Embryonic facial prominence (tissue), 1 donor: ENCODE data around the gene LY6G5C.

Experiments
- DNase-seq: peaks from one replicate; pipeline ENCODE4 v3.0.0-alpha.2; 2016; ENCODE audit errors: extremely low spot score

LY6G5C gene

DNA sequence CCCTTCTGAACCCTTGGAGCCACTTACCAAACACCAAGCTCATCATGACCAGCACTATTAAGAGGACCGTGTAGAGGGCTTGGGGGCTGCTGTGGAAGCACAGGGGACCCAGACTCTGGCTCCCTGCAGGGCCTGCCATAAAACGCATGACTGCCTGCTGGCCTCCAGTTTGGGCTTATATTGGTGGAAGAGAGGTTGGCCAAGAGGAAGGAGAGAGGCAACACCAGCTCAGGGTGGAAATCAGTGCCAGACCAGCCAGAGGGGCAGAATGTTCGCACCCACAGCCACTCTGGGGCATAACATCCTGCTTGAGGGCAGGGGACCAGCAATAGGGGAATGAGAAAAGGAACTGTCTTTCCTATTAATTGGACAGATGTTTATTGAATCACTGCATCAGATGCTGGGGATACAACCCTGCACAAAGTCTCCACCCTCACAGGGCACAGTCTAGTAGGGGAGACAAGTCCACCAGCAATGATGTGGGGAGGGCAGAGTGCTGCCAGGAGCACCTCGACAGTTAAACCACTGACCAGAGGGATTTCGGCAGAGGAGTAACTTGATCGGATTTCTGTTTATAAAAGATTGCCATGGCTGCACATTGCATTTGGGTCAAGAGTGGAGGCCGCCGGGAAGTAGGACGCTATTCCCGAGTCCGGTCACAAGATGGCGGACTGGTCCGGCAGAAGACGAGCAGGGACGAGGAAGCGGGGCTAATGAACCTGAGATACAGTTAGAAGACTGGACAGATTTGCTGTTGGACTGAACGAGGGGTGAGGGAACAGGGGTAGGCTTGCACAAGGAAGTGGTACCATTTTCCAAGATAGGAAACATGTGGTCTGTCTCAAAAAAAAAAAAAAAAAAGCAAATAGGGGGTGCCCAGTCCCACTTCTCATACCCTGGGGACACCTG lies at the start of gene LY6G5C:
Gene LY6G5C, minus strand, starts transcription at position 842 of the 909 bp plus-strand sequence. Its CDS starts 694 bp downstream, at position 148.
- peak; percentile 76 for DNase-seq

GRCh38 chr6:31729979-31730630 lies 49.2 kb upstream of the LY6G5C start:
- peak; percentile 79 for DNase-seq

GRCh38 chr6:31729515-31729978 lies 48.7 kb upstream of the LY6G5C start:
- peak; percentile 63 for DNase-seq

DNA sequence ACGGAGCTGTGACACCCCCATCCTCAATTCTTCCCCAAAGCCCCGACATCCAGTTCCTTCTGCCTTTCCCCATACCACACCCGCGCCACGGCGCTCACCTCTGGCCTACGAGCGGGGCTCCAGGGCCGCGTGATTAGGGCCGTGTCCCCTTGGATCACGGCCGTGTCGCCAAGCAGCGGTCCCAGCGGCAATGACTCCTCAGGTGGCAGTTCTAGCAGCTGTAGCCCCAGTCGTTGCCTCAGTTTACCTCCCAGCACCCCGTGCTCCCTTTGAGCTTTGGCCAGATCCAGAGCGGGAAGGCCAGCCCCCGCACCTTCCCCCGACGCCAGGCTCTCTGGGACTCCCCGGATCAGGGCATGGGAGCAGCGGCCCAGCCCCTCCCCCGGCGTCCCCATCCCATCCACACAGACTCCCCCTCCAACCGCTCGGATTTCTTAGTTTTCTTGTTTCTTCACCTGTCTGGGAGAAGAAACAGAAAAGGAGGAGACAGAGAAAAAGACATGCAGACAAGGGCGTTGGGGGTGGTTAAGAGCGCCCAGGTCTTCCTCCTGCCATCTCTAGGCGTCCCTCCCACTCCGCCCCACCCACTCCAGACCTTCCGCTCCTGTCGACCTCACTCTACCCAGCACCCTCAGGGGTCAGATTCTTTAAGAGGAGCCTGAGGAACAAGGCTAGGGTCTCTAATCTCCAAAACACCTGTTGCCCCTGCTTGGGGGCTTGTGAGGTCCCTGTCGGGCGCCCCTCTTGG lies 48.1 kb upstream of the LY6G5C start, which contains the start of gene DDAH2:
Gene DDAH2, minus strand, starts transcription at position 533 of the 748 bp plus-strand sequence. Its CDS starts 138 bp downstream, at position 395.
- no peak for DNase-seq

GRCh38 chr6:31727717-31728671 lies 47.1 kb upstream of the LY6G5C start:
- DNase-seq, result no peak

DNA sequence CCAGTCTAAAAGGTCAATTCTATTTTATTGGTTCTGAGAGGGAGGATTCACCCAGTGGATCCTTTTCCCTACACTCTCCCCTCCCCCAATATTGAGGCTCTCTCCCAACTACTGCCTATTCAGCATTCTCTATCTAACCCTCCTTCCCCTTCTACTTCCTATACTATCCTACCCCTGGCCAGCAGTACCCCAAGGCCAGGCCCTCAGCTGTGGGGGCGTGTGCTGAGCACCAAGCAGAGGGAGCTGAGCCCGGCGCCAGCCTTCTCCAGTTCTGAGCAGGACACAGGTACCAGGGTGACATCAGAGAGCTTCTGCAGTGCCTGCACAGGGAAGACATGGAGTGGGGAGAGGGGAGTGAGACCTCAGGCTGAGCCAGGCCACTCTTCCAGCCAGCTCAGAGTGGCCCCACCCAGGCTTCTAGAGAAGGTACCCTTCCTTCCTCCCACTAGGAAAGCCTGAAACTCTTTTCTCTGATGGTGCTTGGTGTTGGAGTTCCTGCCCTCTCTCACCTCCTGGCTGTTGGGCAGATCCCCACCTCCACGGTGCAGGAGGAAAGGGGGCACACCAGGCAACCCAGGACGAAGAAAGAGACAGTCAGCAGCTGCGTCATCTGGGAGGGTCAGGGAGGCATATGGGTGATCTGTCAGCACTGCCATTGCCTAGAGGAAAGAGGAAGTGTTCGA lies 46.3 kb upstream of the LY6G5C start:
- no peak for DNase-seq

DNA sequence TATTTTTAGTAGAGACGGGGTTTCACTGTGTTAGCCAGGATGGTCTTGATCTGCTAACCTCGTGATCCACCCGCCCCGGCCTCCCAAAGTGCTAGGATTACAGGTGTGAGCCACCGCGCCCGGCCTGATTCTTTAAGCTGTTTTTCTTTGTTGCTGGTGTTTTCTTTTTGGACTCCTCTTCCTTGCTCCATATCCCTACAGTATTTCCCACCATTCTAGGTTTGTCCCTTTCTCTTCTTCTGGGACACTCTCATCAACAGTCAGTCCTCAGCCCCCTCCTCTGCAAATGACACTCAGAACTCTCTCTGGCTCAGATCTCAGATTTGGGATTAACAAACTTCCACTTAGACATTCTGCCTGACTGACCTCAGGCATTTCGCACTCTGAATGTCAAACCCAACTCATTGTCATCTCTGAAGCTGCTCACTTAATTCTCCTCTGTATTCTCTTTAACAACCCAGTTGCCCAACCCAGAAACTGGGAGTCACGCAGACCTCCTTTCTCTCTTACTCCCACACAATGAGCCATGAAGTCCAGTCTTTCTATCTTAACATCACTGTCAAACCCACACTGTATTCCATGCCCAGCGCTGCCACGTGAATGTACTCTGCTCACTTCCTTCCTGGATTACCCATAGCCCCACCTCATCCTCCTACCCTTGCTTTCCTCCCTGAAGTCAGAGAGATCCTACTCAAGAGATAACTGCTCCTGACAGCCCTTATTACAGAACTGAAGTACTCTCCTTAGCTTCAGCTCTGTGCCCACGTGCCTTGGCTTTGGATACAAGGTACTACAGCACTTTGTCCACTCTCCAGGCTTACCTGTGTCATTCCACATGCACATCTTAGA lies 44.9 kb upstream of the LY6G5C start:
- DNase-seq, result no peak

DNA sequence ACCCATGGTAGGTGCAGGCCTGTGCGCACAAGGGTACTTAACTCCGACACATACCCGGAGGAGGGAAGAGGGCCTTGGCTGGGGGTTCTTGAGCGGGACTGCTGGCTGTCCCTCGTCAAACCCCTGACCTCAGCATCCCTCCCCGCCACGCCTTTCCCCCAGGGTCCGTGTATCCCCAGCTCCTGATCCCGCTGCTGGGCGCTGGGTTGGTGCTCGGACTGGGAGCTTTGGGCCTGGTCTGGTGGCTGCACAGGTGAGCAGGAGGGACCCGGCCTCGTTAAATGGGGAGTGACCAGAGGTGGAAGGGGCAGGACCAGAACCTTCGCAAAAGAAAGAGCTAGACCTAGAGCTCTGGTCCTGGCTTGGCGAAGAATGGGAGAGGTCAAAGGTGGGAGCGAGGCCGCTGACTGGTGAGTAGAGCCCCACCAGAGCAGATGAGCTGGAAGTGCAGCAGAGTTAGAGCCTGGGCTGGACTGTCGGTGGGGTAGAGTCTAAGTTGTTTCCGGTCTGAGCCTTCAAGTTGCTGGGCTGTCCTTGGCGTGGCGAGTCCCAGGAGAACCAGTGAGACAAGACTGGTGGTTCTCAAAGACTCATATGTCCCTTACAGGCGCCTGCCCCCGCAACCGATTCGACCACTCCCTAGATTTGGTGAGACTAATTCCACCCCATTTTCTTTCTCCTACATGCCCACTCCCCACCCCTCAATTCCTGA lies 43.3 kb upstream of the LY6G5C start:
- no peak for DNase-seq

DNA sequence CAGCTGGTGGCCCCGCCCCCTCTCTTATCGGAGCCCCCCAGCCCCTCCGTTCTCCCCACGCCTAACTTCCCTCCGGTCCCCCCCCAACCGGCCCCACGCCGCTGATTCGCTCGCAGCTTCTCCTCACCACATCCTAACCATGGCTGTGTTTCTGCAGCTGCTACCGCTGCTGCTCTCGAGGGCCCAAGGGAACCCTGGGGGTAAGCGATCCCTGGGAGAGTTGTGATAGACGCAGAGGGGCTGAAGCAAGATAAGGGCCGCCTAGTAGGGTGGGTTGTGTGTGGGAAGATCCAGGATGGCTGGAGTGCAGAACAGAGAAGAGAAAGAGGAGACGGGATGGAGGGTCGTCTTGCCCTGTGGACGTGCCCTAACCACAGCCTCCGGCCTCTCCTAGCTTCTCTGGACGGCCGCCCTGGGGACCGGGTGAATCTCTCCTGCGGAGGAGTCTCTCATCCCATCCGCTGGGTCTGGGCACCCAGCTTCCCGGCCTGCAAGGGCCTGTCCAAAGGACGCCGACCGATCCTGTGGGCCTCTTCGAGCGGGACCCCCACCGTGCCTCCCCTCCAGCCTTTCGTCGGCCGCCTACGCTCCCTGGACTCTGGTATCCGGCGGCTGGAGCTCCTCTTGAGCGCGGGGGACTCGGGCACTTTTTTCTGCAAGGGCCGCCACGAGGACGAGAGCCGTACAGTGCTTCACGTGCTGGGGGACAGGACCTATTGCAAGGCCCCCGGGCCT lies 42.5 kb upstream of the LY6G5C start, which contains the start of gene MPIG6B:
Gene MPIG6B, plus strand, starts transcription at position 129 of the 735 bp plus-strand sequence. Its CDS starts 11 bp downstream, at position 140.
- no peak for DNase-seq

GRCh38 chr6:31722173-31722572 lies 41.3 kb upstream of the LY6G5C start:
- no peak for DNase-seq

DNA sequence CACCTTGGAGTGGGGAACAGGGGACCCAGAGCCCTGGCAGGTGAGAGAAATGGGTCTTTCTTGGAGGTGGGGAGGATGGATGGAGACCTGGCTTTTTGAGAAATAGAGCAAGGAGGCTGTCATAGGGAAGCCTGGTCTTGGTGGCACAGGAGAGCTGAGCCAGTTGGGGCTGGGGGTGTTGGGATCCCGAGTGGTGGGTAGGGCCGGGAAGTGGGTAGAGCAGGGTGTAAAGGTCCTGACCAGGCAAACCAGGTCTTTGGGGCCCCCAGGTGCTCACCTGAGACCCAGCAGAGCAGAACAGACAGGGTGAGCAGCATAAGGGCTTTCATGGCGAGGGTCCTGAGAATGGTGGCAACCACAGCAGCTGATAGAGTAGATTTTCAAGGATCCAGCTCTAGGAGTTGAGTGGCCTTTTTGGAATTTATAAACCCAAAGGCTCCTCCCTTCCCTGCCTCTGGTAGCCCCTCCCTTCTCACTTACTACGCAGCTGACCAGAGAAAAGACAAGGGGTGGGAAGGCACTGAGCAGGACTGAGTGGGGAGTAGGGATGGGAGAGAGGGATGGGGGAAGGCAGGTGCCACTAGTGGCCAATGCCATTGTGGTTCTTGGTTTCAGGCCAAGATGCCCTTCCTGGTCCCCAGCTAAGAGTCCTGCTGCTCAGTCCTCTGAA lies 40.6 kb upstream of the LY6G5C start, which contains the start of gene LY6G6C:
Gene LY6G6C, minus strand, starts transcription at position 396 of the 670 bp plus-strand sequence. Its CDS starts 67 bp downstream, at position 329.
- DNase-seq, result no peak

DNA sequence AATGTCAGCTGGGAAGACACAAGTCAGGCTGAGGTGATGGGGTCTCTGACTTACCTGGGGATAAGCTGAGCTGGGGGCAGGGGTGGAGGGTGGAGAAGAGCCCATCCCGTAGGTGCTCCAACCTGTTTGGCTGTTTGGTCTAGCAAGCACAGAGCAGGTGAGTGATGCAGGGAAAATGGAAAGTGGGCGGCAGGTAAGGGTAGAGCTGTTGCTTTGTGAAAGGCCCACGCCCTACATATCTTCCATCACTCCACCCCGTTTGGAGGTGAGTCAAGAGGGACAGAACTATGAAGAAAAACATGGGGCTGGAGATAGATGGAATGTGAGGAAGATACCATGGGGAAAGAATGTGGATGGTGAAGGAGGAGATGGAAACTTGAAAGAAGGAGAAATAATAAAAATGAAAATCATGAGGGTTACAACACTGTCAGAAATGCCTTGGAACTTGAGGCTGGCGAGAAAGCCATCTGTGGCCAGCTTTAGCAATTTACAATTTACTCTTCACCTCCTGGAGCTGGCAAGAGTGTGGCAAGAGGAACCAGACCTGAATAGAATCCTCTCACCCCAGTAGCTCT lies 39.4 kb upstream of the LY6G5C start:
- DNase-seq, result no peak

DNA sequence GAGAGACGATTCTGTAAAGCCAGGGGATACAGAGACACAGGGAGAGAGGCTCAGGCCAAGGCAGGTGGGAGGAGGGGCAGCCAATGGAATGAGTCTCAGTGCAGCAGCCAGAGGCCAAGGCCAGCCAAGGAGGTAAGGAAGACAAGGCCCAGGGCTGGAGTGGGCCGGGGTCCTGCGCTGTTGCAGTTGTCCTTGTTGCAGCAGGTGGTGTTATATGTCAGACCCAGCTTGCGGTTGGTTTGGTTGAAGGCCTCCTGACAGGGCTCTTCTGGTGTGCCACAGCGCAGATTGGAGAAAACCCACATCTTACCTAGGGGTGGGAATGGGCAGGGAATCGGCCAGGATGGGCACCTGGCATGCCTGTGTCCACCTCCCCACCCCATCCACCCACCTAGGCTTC lies 38.1 kb upstream of the LY6G5C start:
- DNase-seq, result no peak

GRCh38 chr6:31718265-31718664 lies 37.4 kb upstream of the LY6G5C start:
- no peak for DNase-seq

- DNase-seq, result no peak
Observed at GRCh38 chr6:31717499-31718222, 36.8 kb upstream of the LY6G5C start.
